Measurements from ENCODE around the gene ADCK2. TPM values are rescaled to one million over a fixed set of nuclear protein-coding genes. Genes with fewer than 3 reads are reported as not detected.

The ADCK2 gene
- total RNA-seq, 1 donor from 2014 or later = 37.6 TPM

- TF ChIP-seq CTCF (IDR thresholded peaks at IDR 0.05; ENCODE audit: unreplicated experiment) = no peak
- no peaks in the 10 kb centered on the region for H3K4me1 Mint-ChIP-seq (ENCODE audit: unreplicated experiment)
- H3K27ac Mint-ChIP-seq (ENCODE audit: unreplicated experiment) = no peak overlapping the region
- H3K27me3 Mint-ChIP-seq (ENCODE audit: unreplicated experiment) = peaks cover 6% of the 10 kb centered on the region
- H3K4me3 Mint-ChIP-seq (ENCODE audit: unreplicated experiment) = no peak overlapping the region
- DNase-seq (ENCODE audit: low spot score) = no peak
- no peaks in the 10 kb centered on the region for H3K9me3 Mint-ChIP-seq (ENCODE audit: unreplicated experiment)
- no peaks in the 10 kb centered on the region for H3K36me3 Mint-ChIP-seq (ENCODE audit: low read depth, unreplicated experiment)
Observed at GRCh38 chr7:140649556-140650205, 23.1 kb upstream of the ADCK2 start.

DNA sequence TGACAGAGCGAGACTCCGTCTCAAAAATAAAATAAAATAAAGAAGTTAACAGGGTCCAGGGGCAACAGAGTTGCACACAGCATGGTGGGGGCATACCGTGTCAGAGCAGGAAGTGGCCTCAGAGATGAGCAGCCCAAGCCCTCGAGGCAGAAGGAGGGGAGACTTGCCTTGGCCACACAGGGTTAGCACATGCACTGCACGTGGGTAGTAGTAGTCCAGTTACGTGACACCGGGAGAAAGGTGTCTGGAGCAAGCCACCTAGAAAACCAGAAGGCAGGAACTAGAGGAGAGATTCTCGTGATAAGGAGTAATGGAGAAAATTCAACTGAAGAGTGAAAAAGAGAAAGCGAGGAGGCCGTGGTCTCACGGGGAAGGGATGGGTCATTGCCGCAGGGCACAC is 22.4 kb upstream of the ADCK2 start:
- TF ChIP-seq CTCF (IDR thresholded peaks at IDR 0.05; ENCODE audit: unreplicated experiment) = no peak
- DNase-seq (ENCODE audit: low spot score) = no peak
- H3K4me3 Mint-ChIP-seq (ENCODE audit: unreplicated experiment) = no peak overlapping the region
- peaks cover 6% of the 10 kb centered on the region for H3K27me3 Mint-ChIP-seq (ENCODE audit: unreplicated experiment)
- H3K36me3 Mint-ChIP-seq (ENCODE audit: low read depth, unreplicated experiment) = no peaks in the 10 kb centered on the region
- H3K4me1 Mint-ChIP-seq (ENCODE audit: unreplicated experiment) = no peaks in the 10 kb centered on the region
- no peak overlapping the region for H3K27ac Mint-ChIP-seq (ENCODE audit: unreplicated experiment)
- H3K9me3 Mint-ChIP-seq (ENCODE audit: unreplicated experiment) = no peaks in the 10 kb centered on the region

DNA sequence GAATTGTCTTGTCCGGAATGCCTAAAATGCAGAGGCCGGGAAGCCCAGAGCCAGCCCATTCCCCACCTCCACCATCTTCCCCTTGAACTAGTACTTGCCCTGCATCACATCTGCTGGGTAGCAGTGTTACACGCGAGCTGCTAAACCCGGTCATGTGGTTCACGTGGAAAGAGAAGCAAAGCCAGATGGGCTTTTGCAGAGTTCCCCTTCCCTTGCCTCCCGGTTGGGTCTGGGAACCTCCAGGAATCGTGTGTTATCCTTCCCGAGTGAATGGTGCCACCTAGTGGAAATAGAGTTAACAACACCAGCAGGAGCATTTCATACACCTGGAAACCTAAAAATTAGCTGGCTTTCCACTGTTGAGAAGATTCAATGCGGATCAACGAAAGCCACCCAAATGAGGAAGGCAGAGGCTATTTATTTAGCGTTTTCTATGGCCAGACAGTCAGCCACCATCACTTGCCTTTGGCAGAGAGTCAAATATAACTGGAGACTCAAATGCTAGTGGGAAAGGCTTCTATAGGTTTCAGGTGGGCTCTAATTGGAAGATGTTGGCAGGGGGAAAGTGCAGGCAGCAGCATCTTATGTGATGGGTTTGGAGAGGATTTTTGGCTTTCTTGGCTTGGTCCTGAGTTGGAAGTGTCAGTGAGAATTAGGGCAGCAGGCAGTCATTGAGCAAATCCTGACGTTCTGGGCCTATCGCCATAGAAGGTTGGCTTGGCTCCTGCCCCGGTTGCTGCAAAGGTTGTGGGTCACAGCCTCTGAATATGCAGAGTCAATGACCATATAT is 19.2 kb upstream of the ADCK2 start:
- Mint-ChIP-seq H3K36me3 (ENCODE audit: low read depth, unreplicated experiment) (no peaks in the 10 kb centered on the region), H3K9me3 (ENCODE audit: unreplicated experiment) (no peaks in the 10 kb centered on the region), H3K27ac (ENCODE audit: unreplicated experiment) (no peak overlapping the region), H3K4me3 (ENCODE audit: unreplicated experiment) (no peak overlapping the region), H3K27me3 (ENCODE audit: unreplicated experiment) (peaks cover 6% of the 10 kb centered on the region), H3K4me1 (ENCODE audit: unreplicated experiment) (peaks cover 8% of the 10 kb centered on the region)
- peak; percentile 80 for TF ChIP-seq CTCF (IDR thresholded peaks at IDR 0.05; ENCODE audit: unreplicated experiment)
- DNase-seq (ENCODE audit: low spot score) = peak; percentile 69

DNA sequence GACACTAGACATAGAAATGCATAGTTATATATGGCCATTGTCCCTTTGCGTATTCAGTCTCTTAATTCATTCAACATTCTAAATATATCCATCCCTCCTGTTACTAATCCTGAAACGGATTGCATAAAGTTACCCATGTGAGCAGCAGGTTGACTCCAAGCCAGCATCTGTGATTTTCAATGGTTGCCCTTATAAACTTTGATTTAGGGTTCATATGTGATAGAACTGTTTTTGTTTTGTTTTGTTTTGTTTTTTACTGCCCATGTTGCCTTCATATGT is 18.7 kb upstream of the ADCK2 start:
- no peak for DNase-seq (ENCODE audit: low spot score)
- no peak overlapping the region for H3K4me3 Mint-ChIP-seq (ENCODE audit: unreplicated experiment)
- H3K4me1 Mint-ChIP-seq (ENCODE audit: unreplicated experiment) = peaks cover 8% of the 10 kb centered on the region
- no peaks in the 10 kb centered on the region for H3K9me3 Mint-ChIP-seq (ENCODE audit: unreplicated experiment)
- peaks cover 6% of the 10 kb centered on the region for H3K27me3 Mint-ChIP-seq (ENCODE audit: unreplicated experiment)
- TF ChIP-seq CTCF (IDR thresholded peaks at IDR 0.05; ENCODE audit: unreplicated experiment) = no peak
- no peaks in the 10 kb centered on the region for H3K36me3 Mint-ChIP-seq (ENCODE audit: low read depth, unreplicated experiment)
- no peak overlapping the region for H3K27ac Mint-ChIP-seq (ENCODE audit: unreplicated experiment)

- Mint-ChIP-seq H3K36me3 (ENCODE audit: low read depth, unreplicated experiment) (no peaks in the 10 kb centered on the region), H3K27me3 (ENCODE audit: unreplicated experiment) (peaks cover 6% of the 10 kb centered on the region), H3K4me3 (ENCODE audit: unreplicated experiment) (no peak overlapping the region), H3K4me1 (ENCODE audit: unreplicated experiment) (peaks cover 8% of the 10 kb centered on the region), H3K9me3 (ENCODE audit: unreplicated experiment) (no peaks in the 10 kb centered on the region), H3K27ac (ENCODE audit: unreplicated experiment) (no peak overlapping the region)
- no peak for TF ChIP-seq CTCF (IDR thresholded peaks at IDR 0.05; ENCODE audit: unreplicated experiment)
- DNase-seq (ENCODE audit: low spot score) = no peak
Observed at GRCh38 chr7:140654661-140655060, 18.1 kb upstream of the ADCK2 start.

Measured in endothelial cell (in vitro differentiated cells).